Measurements from ENCODE around the gene SEL1L.

DNA sequence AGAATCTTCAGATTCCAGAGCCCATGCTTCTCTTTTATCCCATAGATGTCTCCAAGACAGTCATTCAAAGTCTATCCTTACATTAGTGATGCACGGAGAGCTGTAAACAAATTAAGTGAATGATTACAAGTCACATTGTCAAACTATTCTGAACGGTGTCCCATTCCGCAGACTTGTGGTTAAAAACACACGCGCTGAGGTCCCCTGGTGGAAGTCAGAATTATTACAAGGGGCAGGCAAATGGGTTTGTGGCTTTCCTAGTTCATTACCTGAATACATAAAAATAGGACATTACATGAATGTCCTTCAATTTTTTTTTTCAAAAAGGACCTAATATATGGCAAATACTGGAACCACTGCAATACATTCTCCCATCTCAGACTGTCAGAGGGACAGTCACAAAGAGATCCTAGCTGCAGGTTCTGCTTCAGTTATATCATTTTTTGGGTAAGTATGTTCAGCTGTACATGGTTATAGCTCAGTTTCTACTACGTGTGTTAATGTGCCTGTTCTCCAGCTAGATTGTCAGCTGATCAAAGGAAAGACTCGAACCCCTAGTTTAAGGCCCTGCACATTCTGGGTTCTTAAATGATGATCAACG lies 80.4 kb downstream of the SEL1L start:
- TF ChIP-seq, protein P1, sequence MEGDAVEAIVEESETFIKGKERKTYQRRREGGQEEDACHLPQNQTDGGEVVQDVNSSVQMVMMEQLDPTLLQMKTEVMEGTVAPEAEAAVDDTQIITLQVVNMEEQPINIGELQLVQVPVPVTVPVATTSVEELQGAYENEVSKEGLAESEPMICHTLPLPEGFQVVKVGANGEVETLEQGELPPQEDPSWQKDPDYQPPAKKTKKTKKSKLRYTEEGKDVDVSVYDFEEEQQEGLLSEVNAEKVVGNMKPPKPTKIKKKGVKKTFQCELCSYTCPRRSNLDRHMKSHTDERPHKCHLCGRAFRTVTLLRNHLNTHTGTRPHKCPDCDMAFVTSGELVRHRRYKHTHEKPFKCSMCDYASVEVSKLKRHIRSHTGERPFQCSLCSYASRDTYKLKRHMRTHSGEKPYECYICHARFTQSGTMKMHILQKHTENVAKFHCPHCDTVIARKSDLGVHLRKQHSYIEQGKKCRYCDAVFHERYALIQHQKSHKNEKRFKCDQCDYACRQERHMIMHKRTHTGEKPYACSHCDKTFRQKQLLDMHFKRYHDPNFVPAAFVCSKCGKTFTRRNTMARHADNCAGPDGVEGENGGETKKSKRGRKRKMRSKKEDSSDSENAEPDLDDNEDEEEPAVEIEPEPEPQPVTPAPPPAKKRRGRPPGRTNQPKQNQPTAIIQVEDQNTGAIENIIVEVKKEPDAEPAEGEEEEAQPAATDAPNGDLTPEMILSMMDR (conservative IDR thresholded peaks at IDR 0.05; ENCODE audit: low read length) = peak; percentile 91
- no peak for TF ChIP-seq EZH2phosphoT487 (IDR thresholded peaks at IDR 0.05; ENCODE audit: borderline replicate concordance, low read depth, low read length)
